ENCODE data around the gene IFIT1B.
A peak's percentile ranks its signal among the peaks of the same experiment; 100 is the strongest.

IFIT1B gene

DNA sequence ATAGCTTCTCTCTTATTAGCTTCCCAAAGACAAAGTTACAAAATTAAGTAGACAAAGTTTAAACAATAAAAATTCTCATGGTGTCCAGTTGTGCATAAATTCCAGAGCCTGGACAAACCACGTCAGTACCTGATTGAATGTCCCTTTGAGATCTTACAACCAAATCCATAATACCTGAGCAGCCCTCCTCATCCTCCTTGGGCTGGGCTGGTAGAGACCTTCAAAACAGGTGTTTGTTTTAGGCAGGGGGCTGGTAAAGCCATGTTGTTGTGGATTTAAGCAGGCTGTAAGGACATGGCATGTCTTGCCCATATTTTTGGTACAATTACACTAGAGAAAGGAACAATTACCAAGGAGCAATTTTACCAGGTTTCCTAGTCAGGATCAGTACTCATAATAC lies 38.6 kb downstream of the IFIT1B start:
- no peak for TF ChIP-seq SCRT1 (tag by site-specific recombination; IDR thresholded peaks at IDR 0.05; ENCODE audit: borderline replicate concordance)
- TF ChIP-seq, protein P1, sequence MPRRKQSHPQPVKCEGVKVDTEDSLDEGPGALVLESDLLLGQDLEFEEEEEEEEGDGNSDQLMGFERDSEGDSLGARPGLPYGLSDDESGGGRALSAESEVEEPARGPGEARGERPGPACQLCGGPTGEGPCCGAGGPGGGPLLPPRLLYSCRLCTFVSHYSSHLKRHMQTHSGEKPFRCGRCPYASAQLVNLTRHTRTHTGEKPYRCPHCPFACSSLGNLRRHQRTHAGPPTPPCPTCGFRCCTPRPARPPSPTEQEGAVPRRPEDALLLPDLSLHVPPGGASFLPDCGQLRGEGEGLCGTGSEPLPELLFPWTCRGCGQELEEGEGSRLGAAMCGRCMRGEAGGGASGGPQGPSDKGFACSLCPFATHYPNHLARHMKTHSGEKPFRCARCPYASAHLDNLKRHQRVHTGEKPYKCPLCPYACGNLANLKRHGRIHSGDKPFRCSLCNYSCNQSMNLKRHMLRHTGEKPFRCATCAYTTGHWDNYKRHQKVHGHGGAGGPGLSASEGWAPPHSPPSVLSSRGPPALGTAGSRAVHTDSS (tag by site-specific recombination; IDR thresholded peaks at IDR 0.05): peak; percentile 53
- TF ChIP-seq ZNF155 (tag by site-specific recombination; IDR thresholded peaks at IDR 0.05): no peak
- Histone ChIP-seq H3K4me1 (ENCODE audit: control insufficient read depth, insufficient read depth, low read length) (peaks cover 6% of the 10 kb centered on the region; the same call in 1 of the 2 replicates), H3K9me3 (ENCODE audit: control insufficient read depth, insufficient read depth, low read depth, low read length) (no peaks in the 10 kb centered on the region), H3K27ac (ENCODE audit: extremely low read depth, low read depth, low read length) (no peak overlapping the region), H3K36me3 (ENCODE audit: control insufficient read depth in 2 of 2, insufficient read depth in 1 of 2, low read length in 2 of 2) (peaks cover 7 to 24% of the 10 kb centered on the region in 2 experiments), H3K4me3 (ENCODE audit: low read depth, low read length) (no peak overlapping the region)
- POLR2A ChIA-PET: no interaction called here
- CTCF ChIA-PET: interaction anchor here (0.6 to 0.7 kb wide), 2 partner anchors 11 to 47 kb away, joined by 3 read pairs; no protein-coding TSS in a partner anchor

DNA sequence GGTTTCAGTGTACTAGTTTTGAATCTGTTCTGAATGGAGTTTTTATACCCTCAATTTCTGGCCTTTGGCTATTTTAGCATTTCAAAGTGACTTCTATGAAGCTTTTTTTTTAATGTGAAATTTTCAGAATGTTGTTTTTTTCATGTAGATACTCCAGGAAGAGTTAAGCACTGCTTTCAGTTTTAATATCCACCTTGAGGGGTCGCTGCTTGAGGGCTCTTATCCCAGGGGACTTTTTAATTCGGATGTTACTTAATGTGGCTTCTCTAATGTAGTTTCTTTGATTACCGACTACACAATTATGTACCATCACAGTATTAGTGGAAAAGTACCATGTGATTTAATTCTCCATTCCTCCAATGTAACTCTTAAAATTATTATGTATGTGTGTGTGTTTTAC lies 41.7 kb downstream of the IFIT1B start:
- Histone ChIP-seq H3K36me3 (ENCODE audit: control insufficient read depth in 2 of 2, insufficient read depth in 1 of 2, low read length in 2 of 2) (peaks cover 7 to 27% of the 10 kb centered on the region in 2 experiments), H3K4me3 (ENCODE audit: low read depth, low read length) (no peak overlapping the region), H3K27ac (ENCODE audit: extremely low read depth, low read depth, low read length) (no peak overlapping the region), H3K4me1 (ENCODE audit: control insufficient read depth, insufficient read depth, low read length) (peaks cover 6% of the 10 kb centered on the region; the same call in 1 of the 2 replicates), H3K9me3 (ENCODE audit: control insufficient read depth, insufficient read depth, low read depth, low read length) (no peaks in the 10 kb centered on the region)
- TF ChIP-seq, protein P2, sequence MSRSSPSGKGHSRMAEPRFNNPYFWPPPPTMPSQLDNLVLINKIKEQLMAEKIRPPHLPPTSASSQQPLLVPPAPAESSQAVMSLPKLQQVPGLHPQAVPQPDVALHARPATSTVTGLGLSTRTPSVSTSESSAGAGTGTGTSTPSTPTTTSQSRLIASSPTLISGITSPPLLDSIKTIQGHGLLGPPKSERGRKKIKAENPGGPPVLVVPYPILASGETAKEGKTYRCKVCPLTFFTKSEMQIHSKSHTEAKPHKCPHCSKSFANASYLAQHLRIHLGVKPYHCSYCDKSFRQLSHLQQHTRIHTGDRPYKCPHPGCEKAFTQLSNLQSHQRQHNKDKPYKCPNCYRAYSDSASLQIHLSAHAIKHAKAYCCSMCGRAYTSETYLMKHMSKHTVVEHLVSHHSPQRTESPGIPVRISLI (tag by site-specific recombination; IDR thresholded peaks at IDR 0.05): 0 out of 2 replicates have a peak, but pooled peaks have one; percentile 16
- no peak for TF ChIP-seq ZNF549 (tag by site-specific recombination; IDR thresholded peaks at IDR 0.05)
- CTCF ChIA-PET: interaction anchor here (0.6 to 1.5 kb wide), 6 partner anchors 9 to 492 kb away, joined by 3 to 4 read pairs (median 3); no protein-coding TSS in a partner anchor
- POLR2A ChIA-PET: interaction anchor here (1.0 kb wide), 1 partner anchor 224 kb away, joined by 3 read pairs; no protein-coding TSS in a partner anchor

DNA sequence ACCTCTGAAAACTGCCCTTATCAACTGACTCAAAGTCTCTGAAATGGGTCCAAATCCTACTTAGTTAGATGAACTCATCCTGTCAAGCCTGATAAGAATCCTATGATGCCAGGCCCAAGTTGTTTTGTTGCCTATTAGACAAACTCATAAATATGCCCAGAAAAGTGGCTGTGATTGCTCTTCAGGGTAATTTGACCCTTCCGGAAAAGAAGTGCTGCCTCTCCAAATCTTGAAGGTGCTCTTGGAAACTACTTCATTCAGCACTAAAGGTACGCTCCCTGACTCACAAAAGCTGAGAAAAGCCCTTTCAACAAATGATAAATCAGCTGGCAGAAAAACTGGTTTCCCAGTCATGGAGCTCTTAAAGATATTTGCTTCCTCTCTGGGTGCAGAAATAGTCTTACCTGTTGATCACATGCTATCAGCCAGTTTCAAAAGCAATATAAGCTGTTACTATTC lies 43.2 kb downstream of the IFIT1B start:
- peaks cover 7 to 27% of the 10 kb centered on the region in 2 experiments for H3K36me3 ChIP-seq (ENCODE audit: control insufficient read depth in 2 of 2, insufficient read depth in 1 of 2, low read length in 2 of 2)
- no peak overlapping the region for H3K27ac ChIP-seq (ENCODE audit: extremely low read depth, low read depth, low read length)
- ChIA-PET POLR2A (no interaction called here), CTCF (interaction anchor here (0.9 kb wide), 1 partner anchor 45 kb away, joined by 3 read pairs; no protein-coding TSS in a partner anchor)
- no peaks in the 10 kb centered on the region for H3K9me3 ChIP-seq (ENCODE audit: control insufficient read depth, insufficient read depth, low read depth, low read length)
- TF ChIP-seq SCRT2 (tag by site-specific recombination; IDR thresholded peaks at IDR 0.05): peak; percentile 65
- no peak for TF ChIP-seq ZNF404 (tag by site-specific recombination; IDR thresholded peaks at IDR 0.05)
- no peak overlapping the region for H3K4me3 ChIP-seq (ENCODE audit: low read depth, low read length)
- H3K4me1 ChIP-seq (ENCODE audit: control insufficient read depth, insufficient read depth, low read length): 0 out of 2 replicates have a peak, but pooled peaks cover 3% of the 10 kb centered on the region

DNA sequence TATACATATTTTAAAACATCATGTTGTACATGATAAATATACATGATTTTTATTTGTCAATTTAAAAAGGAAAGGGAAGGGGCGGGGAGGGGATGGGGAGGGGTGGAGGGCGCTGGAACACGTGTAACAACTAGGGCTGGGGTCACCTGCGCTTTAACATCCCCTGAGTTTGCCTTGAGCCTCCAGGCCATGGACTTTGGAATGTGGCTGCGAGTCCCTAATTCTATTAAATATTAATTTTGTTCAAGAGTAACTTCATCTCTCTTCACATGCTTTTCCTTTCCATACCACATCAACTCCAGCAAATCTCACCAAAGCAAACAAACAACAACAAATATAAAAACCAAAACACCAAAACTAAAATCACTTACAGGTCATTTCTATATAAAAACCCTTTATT lies 47.1 kb downstream of the IFIT1B start:
- POLR2A ChIA-PET: no interaction called here
- Histone ChIP-seq H3K27ac (ENCODE audit: extremely low read depth, low read depth, low read length) (no peak overlapping the region), H3K36me3 (ENCODE audit: control insufficient read depth in 2 of 2, insufficient read depth in 1 of 2, low read length in 2 of 2) (peaks cover 0 to 13% of the 10 kb centered on the region in 2 experiments; a peak in 1 of 3 replicates), H3K4me3 (ENCODE audit: low read depth, low read length) (no peak overlapping the region), H3K9me3 (ENCODE audit: control insufficient read depth, insufficient read depth, low read depth, low read length) (no peaks in the 10 kb centered on the region), H3K4me1 (ENCODE audit: control insufficient read depth, insufficient read depth, low read length) (no peaks in the 10 kb centered on the region)
- CTCF ChIA-PET: interaction anchor here (0.6 to 2.2 kb wide), 2 partner anchors 140 to 349 kb away, joined by 3 to 7 read pairs; no protein-coding TSS in a partner anchor
- no peak for TF ChIP-seq ZNF184 (tag by site-specific recombination; IDR thresholded peaks at IDR 0.05)
- TF ChIP-seq, protein P3, sequence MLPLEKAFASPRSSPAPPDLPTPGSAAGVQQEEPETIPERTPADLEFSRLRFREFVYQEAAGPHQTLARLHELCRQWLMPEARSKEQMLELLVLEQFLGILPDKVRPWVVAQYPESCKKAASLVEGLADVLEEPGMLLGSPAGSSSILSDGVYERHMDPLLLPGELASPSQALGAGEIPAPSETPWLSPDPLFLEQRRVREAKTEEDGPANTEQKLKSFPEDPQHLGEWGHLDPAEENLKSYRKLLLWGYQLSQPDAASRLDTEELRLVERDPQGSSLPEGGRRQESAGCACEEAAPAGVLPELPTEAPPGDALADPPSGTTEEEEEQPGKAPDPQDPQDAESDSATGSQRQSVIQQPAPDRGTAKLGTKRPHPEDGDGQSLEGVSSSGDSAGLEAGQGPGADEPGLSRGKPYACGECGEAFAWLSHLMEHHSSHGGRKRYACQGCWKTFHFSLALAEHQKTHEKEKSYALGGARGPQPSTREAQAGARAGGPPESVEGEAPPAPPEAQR (tag by site-specific recombination; IDR thresholded peaks at IDR 0.05): no peak
- TF ChIP-seq, protein P4, sequence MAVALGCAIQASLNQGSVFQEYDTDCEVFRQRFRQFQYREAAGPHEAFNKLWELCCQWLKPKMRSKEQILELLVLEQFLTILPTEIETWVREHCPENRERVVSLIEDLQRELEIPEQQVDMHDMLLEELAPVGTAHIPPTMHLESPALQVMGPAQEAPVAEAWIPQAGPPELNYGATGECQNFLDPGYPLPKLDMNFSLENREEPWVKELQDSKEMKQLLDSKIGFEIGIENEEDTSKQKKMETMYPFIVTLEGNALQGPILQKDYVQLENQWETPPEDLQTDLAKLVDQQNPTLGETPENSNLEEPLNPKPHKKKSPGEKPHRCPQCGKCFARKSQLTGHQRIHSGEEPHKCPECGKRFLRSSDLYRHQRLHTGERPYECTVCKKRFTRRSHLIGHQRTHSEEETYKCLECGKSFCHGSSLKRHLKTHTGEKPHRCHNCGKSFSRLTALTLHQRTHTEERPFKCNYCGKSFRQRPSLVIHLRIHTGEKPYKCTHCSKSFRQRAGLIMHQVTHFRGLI (tag by site-specific recombination; IDR thresholded peaks at IDR 0.05): no peak
- TF ChIP-seq, protein P5, sequence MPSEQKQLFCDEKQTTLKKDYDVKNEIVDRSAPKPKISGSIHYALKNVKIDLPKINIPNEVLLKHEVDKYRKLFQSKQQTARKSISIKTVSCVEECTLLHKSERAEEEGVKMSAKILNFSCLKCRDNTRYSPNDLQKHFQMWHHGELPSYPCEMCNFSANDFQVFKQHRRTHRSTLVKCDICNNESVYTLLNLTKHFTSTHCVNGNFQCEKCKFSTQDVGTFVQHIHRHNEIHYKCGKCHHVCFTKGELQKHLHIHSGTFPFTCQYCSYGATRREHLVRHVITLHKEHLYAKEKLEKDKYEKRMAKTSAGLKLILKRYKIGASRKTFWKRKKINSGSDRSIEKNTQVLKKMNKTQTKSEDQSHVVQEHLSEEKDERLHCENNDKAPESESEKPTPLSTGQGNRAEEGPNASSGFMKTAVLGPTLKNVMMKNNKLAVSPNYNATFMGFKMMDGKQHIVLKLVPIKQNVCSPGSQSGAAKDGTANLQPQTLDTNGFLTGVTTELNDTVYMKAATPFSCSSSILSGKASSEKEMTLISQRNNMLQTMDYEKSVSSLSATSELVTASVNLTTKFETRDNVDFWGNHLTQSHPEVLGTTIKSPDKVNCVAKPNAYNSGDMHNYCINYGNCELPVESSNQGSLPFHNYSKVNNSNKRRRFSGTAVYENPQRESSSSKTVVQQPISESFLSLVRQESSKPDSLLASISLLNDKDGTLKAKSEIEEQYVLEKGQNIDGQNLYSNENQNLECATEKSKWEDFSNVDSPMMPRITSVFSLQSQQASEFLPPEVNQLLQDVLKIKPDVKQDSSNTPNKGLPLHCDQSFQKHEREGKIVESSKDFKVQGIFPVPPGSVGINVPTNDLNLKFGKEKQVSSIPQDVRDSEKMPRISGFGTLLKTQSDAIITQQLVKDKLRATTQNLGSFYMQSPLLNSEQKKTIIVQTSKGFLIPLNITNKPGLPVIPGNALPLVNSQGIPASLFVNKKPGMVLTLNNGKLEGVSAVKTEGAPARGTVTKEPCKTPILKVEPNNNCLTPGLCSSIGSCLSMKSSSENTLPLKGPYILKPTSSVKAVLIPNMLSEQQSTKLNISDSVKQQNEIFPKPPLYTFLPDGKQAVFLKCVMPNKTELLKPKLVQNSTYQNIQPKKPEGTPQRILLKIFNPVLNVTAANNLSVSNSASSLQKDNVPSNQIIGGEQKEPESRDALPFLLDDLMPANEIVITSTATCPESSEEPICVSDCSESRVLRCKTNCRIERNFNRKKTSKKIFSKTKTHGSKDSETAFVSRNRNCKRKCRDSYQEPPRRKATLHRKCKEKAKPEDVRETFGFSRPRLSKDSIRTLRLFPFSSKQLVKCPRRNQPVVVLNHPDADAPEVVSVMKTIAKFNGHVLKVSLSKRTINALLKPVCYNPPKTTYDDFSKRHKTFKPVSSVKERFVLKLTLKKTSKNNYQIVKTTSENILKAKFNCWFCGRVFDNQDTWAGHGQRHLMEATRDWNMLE (tag by site-specific recombination; conservative IDR thresholded peaks at IDR 0.05; ENCODE audit: low read depth): no peak
- no peak for TF ChIP-seq ZNF701 (tag by site-specific recombination; IDR thresholded peaks at IDR 0.05)
- no peak for TF ChIP-seq GFI1B (tag by site-specific recombination; IDR thresholded peaks at IDR 0.05)
- no peak for TF ChIP-seq ZNF416 (tag by site-specific recombination; IDR thresholded peaks at IDR 0.05)
- no peak for TF ChIP-seq SETDB1 (IDR thresholded peaks at IDR 0.05; ENCODE audit: insufficient read length, low read length)
- no peak for TF ChIP-seq ZNF747 (tag by site-specific recombination; IDR thresholded peaks at IDR 0.05)
